SK-N-MC (cell line): Measurements from ENCODE around the gene NUP214.

Experiments used
- EZH2 ChIP-seq: fragments of 200-600 bp; sonication (generic); IDR thresholded peaks from one replicate; pipeline ENCODE4 v1.6.1; 2017; ENCODE audit warnings: antibody characterized with exemption
- FOXP2 ChIP-seq: optimal IDR thresholded peaks from 2 replicates; pipeline ENCODE3; 2011; ENCODE audit warnings: mild to moderate bottlenecking, moderate library complexity; ENCODE audit not compliant: insufficient read depth; ENCODE audit errors: extremely low read length, control extremely low read depth
- POLR2AphosphoS5 ChIP-seq: IDR thresholded peaks from 2 replicates; pipeline ENCODE4 v1.6.1; 2012; ENCODE audit warnings: mild to moderate bottlenecking, low read depth, low read length, borderline replicate concordance

DNA sequence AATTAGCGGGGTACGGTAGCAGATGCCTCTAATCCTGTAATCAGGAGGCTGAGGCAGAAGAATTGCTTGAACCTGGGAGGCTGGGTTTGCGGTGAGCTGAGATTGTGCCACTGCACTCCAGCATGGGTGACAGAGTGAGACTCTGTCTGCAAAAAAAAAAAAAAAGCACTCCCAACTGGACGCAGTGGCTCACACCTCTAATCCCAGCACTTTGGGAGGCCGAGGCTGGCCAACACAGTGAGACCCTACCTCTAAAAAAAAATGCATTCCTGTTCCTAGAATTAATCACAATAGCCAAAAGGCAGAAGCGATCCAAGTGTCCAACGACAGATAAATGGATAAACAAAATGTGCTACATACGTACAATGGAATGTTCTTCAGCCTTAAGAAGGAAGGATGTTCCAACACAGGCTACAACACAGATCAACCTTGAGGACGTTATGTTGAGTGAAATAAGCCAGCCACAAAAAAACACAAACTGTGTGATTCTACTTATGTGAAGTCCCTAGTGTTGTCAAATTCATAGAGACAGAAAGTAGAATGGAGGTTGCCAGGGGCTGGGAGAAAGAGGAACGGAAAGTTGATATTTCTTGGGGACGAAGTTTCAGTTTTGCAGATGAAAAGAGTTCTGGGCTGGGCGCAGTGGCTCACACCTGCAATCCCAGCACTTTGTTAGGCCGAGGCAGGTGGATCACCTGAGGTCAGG is 137.1 kb downstream of the NUP214 start:
- TF ChIP-seq POLR2AphosphoS5 (no peak), EZH2 (no peak), FOXP2 (no peak)
